ENCODE results near the gene ANKIB1.

DNA sequence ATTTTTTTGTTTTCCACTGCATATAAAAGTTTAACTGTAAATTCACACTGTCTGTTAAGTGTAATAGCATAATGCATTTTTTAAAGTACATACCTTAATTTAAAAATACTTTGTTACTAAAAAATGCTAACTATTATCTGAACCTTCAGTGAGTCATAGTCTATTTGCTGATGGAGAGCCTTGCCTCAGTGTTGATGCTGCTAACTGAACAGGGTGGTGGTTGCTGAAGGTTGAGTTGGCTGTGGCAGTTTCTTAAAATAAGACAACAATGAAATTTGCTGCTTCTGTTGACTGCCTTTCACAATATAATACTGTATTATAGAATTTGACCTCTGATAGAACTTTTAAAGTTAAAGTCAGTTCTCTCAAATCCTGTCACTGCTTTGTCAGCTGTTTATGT, 129.2 kb downstream of the ANKIB1 start:
- TF ChIP-seq GATA2 (IDR thresholded peaks at IDR 0.05; ENCODE audit: low read depth, low read length): no peak
- no peak for TF ChIP-seq GATA3 (IDR thresholded peaks at IDR 0.05; ENCODE audit: low read depth, low read length)

Data from SH-SY5Y (cell line).